Gastroesophageal sphincter (tissue), 3 donors: Measurements from ENCODE around the gene NKAIN2.

Experiments
- CTCF ChIP-seq, 4 experiments: fragments of 200-600 bp in 2 of 4; fragments of 450-650 bp in 2 of 4; sonication (generic) in 1 of 4; IDR thresholded peaks; one replicate each; pipeline ENCODE4 v1.5.1; 2017 to 2019; ENCODE audit warnings: antibody characterized with exemption in 4 of 4, mild to moderate bottlenecking in 2 of 4, moderate library complexity in 2 of 4
- EP300 ChIP-seq: sonication (generic); formaldehyde crosslinking; IDR thresholded peaks from one replicate; pipeline ENCODE4 v1.6.1; 2017; ENCODE audit warnings: antibody characterized with exemption, mild to moderate bottlenecking
- POLR2A ChIP-seq, 2 donors: fragments of 450-650 bp; IDR thresholded peaks; one replicate each; pipeline ENCODE4 v1.6.1; 2017; ENCODE audit warnings: antibody characterized with exemption in 2 of 2, mild to moderate bottlenecking in 2 of 2, moderate library complexity in 1 of 2
- POLR2AphosphoS5 ChIP-seq: sonication (generic); formaldehyde crosslinking; IDR thresholded peaks from one replicate; pipeline ENCODE4 v1.6.1; 2017; ENCODE audit warnings: antibody characterized with exemption

DNA sequence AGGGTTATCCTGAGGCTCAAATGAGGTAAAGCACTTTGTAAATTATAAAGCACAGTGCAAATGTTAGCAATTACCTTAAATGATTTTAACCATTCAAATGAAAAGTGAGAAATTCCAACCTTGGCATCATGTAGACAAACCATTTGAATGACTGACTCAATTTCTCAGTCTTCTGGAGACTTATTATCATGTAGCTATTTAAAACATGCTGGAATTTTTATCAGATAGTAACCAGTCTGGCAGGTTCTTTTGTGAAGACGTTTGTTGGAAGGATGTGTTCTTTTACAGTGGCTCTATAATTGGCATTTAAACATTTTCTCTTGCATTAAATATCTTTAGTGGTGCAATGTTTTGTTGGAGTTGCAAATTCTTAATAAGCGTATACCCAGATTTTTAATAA is 386.6 kb downstream of the NKAIN2 start:
- no peak for TF ChIP-seq CTCF (IDR thresholded peaks at IDR 0.05)
- no peak for TF ChIP-seq POLR2A (IDR thresholded peaks at IDR 0.05)
- no peak for TF ChIP-seq EP300
- no peak for TF ChIP-seq POLR2AphosphoS5
